ENCODE data around the gene RBPJ.

The RBPJ gene

DNA sequence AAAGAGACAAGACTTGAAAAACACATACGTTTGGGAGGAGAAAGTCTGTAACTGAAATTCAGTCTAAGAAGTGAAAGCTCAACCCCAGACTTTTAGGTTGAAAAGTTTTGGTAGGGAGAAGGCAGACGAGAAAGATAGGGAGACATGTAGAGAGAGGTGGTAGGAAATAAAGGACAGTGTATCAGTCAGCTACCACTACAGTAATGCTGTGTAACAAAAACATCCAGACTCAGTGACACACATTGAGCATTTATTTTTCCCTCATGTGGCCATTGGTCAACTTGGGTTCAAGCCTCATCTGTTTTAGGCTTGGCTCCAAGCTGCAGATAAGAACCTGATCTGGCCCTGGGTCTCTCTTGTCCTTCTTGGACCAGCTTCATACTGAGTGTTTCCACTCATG is 142.6 kb downstream of the RBPJ start:
- DNase-seq = no peak

DNA sequence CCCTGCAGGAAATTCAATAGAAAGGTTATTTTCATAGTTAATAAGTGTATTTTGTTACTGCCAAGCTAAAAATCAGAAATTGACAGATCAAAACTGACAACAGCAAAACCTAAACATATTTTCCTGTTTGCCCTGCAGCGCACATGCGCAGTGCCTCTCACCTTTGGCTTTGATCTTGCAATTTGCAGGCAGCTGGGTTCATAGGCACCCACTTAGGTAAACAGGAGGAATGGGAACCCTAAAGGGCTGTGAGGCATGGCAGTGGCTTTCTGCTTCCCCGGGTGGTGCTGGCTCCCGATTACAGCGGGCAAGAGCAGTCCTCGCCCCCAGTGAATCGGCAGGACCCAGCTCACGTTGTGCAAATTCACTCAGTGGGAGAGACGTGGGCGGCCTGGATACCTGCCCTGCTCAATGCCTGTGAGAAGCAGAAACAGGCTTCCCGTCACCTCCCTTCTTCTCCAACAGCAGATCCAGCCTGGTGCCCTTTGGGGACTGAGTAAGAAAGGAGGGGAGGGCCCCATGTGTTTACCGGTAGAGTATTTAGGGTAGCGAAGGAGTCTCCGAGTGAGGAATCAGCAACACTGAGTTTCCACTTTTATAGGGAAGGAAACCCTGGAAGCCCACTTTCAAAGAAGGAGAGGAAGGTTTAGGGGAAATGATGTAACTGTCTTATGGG is 143.7 kb downstream of the RBPJ start:
- no peak for DNase-seq

DNA sequence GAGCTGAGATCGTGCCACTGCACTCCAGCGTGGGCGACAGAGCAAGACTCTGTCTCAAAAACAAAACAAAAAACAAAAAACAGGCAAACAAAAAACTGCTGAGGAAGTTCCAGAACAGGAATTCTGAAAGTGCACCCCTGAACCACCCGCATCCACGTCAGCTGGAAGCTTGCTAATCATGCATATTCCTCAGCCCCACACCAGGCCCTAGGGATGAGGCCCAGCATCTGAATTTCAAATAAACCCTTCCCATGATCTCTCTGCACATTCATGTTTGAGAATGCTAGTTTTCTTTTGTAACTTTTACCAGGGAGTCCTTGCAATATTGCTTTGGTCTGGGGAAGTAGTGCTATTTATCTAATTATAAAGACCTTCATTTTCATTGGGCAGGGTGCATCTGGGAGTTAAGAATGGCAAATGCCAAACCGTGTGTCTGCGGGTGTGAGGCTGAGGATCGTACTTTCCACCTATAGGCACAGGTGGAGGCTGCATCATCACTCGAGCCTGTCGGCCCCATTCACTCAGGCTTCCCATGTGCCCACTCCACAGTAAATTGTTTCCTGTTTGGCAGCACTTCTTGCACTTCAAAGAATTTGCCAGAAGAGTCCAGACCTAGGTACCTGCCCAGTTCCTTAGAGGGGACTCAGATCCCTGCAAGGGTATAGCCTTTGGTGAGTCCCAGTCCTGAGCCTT is 145.9 kb downstream of the RBPJ start:
- DNase-seq = no peak

DNA sequence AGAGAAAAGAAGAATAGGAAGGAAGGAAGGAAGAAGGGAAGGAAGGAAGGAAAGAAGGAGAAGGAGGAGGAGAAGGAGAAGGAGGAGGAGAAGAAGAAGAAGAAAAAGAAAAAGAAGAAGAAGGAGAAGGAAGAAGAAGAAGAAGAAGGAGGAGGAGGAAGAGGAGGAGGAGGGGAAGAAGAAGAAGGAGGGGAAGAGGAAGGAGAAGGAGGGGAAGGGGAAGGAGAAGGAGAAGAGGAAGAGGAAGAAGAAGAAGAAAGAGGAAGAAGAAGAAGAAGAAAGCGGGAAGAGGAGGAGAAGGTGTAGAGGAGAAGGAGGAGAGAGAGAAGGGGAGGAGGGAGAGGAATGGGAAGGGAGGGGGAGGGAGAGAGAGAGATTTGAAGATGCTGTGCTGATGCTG is 146.9 kb downstream of the RBPJ start:
- DNase-seq = no peak

DNA sequence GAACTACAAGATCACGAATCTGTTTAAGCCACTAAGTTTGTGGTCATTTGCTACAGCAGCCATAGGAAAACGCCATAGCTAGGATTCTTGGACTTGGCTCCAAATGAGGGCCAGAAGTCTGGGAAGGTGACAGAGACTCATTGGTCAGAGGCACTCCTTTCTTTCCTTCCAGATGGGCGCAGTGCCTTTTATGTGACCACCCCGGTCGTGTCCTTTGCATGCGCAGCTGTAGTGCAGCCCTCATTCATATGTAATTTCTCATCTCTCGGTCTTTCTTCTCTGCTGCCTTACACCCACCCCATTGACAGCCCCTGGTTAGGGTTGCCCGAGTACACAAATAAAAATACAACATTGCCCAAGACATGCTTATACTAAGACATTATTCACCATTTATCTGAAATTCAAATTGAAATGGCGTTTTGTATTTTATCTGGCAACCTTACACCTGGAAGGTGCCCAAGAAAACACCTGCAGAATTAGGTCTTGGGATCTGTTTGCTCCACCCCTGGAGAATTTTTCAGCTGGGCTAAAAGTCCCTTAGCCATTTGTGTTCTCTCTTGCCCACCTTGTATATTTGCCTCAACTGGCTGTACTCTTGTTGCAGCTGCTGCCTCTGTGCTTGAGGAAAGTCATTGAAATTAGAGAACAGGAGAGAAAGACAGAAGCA is 147.6 kb downstream of the RBPJ start:
- DNase-seq = no peak

DNA sequence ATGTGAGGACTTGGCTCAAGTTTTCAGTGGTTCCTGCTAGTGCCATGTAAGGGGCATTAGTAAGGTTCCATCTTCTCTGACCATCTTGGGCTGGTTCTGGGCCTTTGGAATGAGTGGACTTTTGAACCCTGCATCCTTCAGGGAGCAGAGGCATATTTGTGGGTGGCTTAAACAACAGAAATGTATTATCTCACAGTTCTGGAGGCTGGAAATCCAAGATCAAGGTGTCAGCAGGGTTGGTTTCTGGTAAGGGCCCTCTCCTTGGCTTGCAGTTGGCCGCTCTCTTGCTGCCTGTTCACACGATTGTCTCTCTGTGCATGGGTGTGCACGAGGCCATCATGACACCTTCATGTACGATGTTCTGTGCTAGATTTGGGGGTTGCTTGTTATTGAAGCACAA is 148.2 kb downstream of the RBPJ start:
- no peak for DNase-seq

DNA sequence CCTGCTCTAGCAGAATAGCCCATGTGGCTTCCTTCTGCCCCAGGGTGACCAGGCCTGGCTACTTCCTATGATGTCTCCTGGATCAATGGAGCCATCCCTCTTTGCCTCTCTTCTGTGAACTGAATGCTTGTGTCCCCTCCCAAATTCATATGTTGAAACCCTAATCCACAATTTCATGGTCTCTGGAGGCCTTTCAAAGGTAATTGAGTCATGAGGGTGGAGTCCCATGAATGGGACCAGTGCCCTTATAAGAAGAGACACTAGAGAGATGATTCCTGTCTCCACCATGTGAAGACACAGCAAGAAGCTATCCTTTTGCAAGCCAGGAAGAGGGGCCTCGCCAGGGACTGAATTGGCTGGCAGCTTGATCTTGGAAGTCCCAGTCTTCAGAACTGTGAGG is 151.1 kb downstream of the RBPJ start:
- DNase-seq = no peak

DNA sequence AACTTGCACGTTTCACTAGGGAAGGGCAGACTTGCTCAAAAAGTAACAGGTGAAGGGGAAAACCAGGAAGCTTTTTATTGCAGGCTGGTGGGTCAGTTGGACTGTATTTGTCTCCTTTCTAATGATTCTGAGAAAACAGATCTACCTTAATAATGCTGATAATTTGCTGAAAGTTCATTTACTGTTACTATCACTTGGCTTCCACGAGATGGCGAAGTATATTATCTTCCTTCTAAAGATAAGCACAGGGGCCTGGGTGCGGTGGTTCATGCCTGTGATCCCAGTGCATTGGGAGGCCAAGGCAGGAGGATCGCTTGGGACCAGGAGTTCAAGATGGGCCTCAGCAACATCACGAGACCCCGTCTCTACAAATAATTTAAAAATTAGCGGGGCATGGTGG is 153.1 kb downstream of the RBPJ start:
- no peak for DNase-seq

DNA sequence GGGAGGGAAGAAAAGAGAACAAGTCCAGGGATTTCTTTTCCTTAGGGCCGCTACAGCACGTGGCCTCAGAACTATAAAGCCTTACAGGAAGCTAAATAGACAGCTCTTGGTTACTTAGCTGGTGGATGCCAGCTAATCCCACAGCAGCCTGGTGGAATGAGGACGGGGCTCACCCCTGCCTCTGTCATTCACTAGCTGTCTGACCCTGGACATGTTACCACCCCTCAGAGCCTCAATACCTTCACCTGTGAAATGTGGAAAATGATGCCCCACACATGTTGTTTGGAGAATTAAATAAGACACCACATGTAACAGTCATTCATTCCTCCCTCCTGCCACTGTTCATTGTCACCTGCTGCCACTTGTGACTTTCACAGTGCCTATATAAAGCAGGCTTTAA is 153.7 kb downstream of the RBPJ start:
- DNase-seq = no peak

DNA sequence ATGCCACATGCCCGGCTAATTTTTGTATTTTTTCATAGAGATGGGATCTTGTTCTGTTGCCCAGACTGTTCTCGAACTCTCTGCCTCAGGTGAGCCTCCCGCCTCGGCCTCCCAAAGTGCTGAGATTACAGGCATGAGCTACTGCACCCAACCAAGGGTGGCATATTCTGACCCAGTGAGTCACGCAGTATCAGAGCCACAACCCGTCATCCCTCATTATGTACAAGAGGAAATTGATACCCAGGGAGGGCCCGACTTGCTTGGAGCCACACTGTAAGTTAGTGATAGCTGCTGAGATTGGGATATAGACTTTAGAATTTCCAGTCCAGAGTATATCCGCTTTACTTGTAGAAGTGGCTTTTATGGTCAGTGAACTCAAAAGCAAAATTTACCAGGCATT is 154.9 kb downstream of the RBPJ start:
- DNase-seq = no peak

DNA sequence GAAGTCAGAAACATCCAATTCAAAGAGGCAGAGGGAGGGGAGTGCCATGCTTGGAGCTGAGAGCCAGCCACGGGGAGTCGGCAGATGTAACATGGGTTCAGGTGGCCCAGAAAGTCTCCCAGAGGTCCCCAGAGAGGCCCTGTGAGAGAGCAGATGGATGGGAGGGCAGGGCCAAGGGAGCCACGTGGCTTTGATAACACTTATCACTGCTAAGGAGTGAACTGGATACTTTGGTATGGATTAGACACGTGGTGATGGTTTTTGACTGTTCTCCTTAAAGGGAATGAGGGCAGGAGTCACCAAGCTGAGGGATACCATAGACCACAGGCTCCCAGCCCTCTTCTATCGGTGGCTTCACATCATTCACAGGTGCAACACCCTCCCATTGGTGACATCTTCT is 155.7 kb downstream of the RBPJ start:
- no peak for DNase-seq

DNA sequence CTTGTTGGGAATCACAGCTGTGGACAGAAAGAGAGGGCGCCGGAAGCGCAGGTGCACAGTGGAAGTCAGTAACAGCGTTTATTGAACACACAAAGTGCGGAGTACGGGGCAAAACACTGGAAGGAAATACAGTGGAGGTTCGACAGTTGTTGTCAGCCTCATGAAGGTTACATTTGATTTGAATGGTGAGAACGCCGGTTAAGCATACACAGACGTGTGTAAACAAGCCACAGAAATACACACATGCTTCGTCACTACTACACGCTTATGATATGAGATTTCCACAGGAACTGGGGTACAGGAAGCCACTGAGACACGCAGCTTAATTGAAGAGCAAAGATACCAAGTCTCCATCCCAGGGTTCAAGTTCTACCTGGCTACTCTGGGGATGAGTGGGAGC is 157.5 kb downstream of the RBPJ start:
- DNase-seq = no peak

DNA sequence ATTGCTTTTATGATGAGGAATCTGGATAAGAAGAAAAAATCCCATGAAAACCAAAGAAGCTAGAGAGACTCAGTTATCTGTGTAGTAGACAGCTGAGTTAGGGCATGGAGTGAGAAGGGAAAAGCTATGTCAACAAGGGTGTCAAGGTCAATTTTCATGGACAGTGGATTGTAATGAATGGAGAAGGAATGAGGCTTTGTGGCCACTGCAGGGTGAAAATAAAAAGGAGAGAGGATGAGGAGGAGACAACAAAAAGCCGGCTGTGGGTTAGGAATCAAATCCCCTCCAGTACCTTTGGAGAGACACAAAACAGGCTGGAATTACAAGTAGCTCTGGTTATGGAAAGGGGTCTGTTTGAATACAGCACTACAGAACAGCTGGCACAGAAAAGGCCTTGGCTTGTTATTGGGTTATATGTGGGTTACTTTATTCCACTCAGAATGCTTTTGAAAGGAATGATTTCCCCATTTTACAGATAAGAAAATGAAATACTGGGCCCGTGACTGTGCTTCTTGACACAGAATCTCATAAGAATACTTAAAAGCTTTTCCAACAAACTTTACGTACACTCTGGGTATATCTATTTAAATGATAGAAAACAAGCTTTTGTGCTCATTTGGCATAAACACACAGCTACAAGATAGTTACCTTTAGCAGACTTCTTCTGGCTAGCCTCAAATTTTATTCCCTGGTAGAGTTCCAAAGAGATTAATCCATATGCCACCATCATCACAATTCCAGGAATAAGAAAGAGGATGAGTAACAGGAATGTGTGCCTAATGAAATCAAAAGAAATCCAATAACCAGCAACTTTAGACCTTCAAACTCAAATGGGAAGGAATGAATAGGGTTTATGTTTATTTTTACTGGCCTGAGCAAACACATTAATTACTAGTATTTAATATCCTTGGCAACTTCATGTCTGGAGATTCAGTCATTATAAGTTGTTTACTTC is 162.0 kb downstream of the RBPJ start:
- no peak for DNase-seq

DNA sequence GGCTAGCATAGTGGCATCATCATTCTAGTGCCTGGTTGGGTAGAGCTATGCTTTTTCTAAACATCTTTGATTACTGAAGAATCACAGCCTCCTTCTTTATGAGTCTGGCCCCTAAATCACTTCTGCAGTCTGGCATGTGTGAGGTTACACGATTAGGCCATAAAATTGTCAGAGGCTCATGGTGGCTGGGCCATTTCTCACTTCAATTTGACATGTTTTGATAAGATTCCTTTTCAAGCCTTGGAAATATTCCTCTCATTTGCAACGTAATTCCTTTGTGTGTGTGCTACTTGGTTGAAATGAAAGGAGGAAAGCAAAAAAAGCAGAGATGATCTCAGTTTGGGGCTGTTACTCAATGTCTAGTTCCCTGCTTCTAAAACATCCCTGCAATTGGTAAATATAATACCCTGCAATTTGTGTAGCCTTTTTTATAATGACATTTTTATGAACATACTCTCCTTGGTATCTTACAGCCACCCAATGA is 163.3 kb downstream of the RBPJ start:
- DNase-seq = no peak

DNA sequence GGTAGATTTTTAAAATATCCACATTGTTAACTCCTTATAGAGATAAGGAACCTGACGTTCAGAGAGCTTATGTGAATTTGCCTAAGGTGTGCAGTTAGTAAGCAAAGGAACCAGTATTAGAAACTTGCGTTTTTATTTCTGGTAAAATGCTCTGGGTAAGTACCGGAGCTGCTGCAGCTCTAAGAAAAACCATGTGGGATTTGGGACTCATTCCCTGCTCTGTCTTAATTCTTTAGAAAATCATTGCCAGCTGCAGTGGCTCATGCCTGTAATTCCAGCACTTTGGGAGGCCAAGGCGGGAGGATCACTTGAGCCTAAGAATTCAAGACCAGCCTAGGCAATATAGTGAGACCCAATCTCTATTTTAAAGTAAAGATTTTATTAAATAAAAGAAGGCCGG is 163.7 kb downstream of the RBPJ start:
- no peak for DNase-seq

Data from T-helper 2 cell (primary cell).